HL-60 (cell line): ENCODE data around the gene PPM1M.

Experiments
- DNase-seq, 2 experiments: peaks; one replicate each; pipeline ENCODE4 v3.0.0-alpha.2; 2010 to 2020; ENCODE audit warnings: low read depth in 1 of 2, low spot score in 1 of 2
- H3K27ac ChIP-seq: fragments of 250-450 bp; sonication (Bioruptor Pico); replicated peaks from 2 replicates; pipeline ENCODE4 v1.5.1; 2020; ENCODE audit warnings: mild to moderate bottlenecking, moderate library complexity
- H3K27me3 ChIP-seq: fragments of 250-450 bp; sonication (Bioruptor Pico); 2 replicates; pipeline ENCODE4 v1.5.1; 2021; ENCODE audit warnings: mild to moderate bottlenecking, moderate library complexity; ENCODE audit not compliant: insufficient read depth, poor library complexity, severe bottlenecking
- H3K4me3 ChIP-seq: replicated peaks from 2 replicates; pipeline ENCODE4 v1.5.1; 2011; ENCODE audit warnings: mild to moderate bottlenecking, control low read depth, low read length; ENCODE audit not compliant: insufficient read depth
- CTCF ChIP-seq: IDR thresholded peaks from one replicate; pipeline ENCODE4 v1.5.1; 2011; ENCODE audit warnings: low read length, control low read depth, inconsistent platforms; ENCODE audit not compliant: insufficient read depth
- GABPA ChIP-seq: IDR thresholded peaks from 2 replicates; pipeline ENCODE4 v1.6.1; 2012; ENCODE audit warnings: low read depth
- POLR2AphosphoS5 ChIP-seq: IDR thresholded peaks from 2 replicates; pipeline ENCODE4 v1.6.1; 2012; ENCODE audit warnings: low read depth
- REST ChIP-seq: IDR thresholded peaks from 2 replicates; pipeline ENCODE4 v1.6.1; 2012; ENCODE audit warnings: low read depth; ENCODE audit not compliant: insufficient replicate concordance
- SPI1 ChIP-seq: IDR thresholded peaks from 2 replicates; pipeline ENCODE4 v1.6.1; 2012; ENCODE audit warnings: low read depth, mild to moderate bottlenecking, borderline replicate concordance

PPM1M gene

DNA sequence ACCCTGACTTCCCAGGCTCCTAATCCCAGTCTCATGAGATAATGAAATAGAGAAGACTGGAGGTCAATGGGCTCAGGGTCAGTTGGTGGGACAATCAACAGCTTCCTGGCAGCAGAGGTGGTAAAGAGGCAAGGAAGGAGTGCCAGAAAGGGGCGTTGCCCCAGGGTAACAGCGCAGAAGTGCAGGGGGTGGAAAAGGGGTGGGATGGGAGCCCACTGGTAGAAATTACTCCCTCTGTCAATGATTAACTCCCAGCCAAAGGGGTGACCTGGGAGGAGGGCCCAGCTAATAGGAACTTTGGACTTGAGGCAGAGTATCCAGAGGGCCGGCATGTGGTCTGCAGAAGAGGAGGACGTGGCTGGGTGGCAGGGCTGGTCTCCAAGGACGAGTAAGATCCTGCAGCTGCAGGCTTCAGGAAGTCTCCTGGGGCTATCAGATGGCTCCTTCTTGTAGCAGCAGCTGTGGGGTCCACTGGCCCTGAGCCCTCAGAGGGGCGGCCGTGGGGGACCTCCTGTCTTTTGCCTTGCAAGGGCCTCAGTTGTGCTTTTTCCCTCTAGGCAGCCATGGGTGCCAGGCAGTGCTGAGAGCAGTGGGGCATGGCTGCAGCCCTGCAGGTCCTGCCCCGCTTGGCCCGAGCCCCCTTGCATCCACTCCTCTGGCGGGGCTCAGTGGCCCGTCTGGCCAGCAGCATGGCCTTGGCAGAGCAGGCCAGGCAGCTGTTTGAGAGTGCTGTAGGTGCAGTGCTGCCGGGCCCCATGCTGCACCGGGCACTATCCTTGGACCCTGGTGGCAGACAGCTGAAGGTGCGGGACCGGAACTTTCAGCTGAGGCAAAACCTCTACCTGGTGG is 44.4 kb downstream of the PPM1M start:
- H3K27me3 ChIP-seq, result no peaks in the 10 kb centered on the region
- TF ChIP-seq CTCF (no peak), SPI1 (no peak), REST (no peak), GABPA (no peak), POLR2AphosphoS5 (no peak)
- no peak for DNase-seq
- no peak overlapping the region for H3K27ac ChIP-seq
- no peak overlapping the region for H3K4me3 ChIP-seq

DNA sequence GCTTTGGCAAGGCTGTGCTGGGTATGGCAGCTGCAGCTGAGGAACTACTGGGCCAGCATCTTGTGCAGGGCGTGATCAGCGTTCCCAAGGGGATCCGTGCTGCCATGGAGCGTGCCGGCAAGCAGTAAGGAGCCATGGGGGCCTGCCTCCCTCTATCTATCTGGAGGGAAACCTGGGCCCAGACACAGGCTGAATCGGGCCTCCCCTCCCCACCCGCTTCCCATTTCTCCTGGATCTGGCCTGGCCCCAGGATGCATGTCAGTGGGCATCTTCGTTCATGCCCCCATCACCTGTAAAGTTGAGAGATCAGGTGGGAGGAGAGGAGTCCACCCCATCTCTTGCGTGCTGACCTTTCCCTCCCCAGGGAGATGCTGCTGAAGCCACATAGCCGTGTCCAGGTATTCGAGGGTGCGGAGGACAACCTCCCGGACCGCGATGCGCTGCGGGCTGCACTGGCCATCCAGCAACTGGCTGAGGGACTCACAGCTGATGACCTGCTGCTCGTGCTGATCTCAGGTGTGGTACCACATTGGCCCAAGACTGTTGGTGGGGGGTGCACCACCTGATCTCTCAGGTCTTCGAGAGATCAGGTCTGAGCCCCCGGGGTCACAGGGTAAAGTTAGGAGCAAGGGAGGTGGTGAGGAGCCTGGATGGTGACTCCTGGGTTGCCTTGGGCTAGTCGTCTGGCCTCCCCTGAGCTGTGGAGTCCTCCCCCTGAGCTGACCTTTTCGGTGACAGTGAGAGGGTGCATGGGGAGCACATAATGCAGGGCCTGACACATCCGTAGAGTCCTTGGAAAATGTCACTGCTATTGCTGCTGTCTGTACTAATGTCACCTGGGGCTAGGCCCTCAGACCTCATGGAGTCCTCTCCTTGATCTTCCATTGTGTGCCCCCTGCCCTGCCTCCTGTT is 45.3 kb downstream of the PPM1M start:
- no peak for DNase-seq
- Histone ChIP-seq H3K27me3 (no peaks in the 10 kb centered on the region), H3K4me3 (no peak overlapping the region), H3K27ac (no peak overlapping the region)
- TF ChIP-seq REST (no peak), SPI1 (no peak), CTCF (no peak), POLR2AphosphoS5 (no peak), GABPA (no peak)

DNA sequence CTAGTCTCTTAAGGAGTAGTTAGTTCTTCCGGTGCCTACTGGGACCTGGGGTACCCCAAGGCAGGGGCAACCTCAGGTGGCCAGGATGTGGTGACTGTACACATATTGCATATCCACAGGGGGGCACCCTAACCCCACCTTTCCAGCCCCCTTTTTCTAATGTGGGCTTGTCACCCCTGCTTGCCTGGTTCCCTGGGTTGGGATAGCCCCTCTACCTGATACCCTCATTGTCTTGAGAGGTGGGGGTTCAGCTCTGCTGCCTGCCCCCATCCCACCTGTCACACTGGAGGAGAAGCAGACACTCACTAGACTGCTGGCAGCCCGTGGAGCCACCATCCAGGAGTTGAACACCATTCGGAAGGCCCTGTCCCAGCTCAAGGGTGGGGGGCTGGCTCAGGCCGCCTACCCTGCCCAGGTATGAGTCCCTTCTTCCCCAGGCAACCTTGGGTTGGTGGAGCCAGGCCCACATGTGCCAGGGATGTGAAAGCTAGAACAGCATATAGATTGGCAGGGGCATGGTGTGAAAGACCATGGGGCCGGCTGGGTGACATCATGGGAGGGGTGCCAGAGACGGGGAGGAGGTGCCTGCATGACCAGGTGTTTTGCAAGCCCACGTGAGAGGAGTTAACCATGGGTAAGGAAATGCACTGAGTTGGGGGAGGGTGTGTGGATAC is 46.1 kb downstream of the PPM1M start:
- Histone ChIP-seq H3K27me3 (no peaks in the 10 kb centered on the region), H3K27ac (no peak overlapping the region), H3K4me3 (no peak overlapping the region)
- TF ChIP-seq GABPA (no peak), CTCF (peak; percentile 20), REST (no peak), SPI1 (no peak)
- peak in 1 of 2 experiments; percentile 36 for DNase-seq
